Esophagus (tissue), 2 donors: ENCODE results near the gene SLC9A4. TPM values are rescaled to one million over a fixed set of nuclear protein-coding genes. Genes with fewer than 3 reads are reported as not detected.

Source experiments
- H3K27ac ChIP-seq, 2 donors: one replicate each; pipeline ENCODE4 v1.5.1; 2013; ENCODE audit warnings: low read depth in 2 of 2, mild to moderate bottlenecking in 2 of 2, inconsistent platforms in 1 of 2, low read length in 1 of 2, moderate library complexity in 1 of 2
- H3K27me3 ChIP-seq, 2 donors: one replicate each; pipeline ENCODE4 v1.6.1; 2013; ENCODE audit warnings: low read length in 2 of 2, control low read depth in 1 of 2, mild to moderate bottlenecking in 1 of 2; ENCODE audit not compliant: insufficient read depth in 2 of 2, control insufficient read depth in 1 of 2
- H3K36me3 ChIP-seq, 2 donors: one replicate each; pipeline ENCODE4 v1.6.1; 2013; ENCODE audit warnings: low read length in 1 of 2; ENCODE audit not compliant: control insufficient read depth in 2 of 2, insufficient read depth in 2 of 2
- H3K4me1 ChIP-seq, 2 donors: one replicate each; pipeline ENCODE4 v1.6.1; 2013; ENCODE audit warnings: low read length in 1 of 2; ENCODE audit not compliant: control insufficient read depth in 2 of 2, insufficient read depth in 2 of 2
- H3K4me3 ChIP-seq, 2 donors: one replicate each; pipeline ENCODE4 v1.5.1; 2013; ENCODE audit warnings: low read length in 2 of 2, mild to moderate bottlenecking in 2 of 2, low read depth in 1 of 2, moderate library complexity in 1 of 2
- H3K9me3 ChIP-seq, 2 donors: one replicate each; pipeline ENCODE4 v1.6.1; 2013; ENCODE audit warnings: mild to moderate bottlenecking in 2 of 2, low read depth in 1 of 2, low read length in 1 of 2, moderate library complexity in 1 of 2; ENCODE audit not compliant: control insufficient read depth in 2 of 2, insufficient read depth in 1 of 2
- WGBS, 2 donors: extraction: QIAGEN DNeasy Blood & Tissue Kit; methylation state at CpG; one replicate each; pipeline ENCODE4 v1.1.7; 2013; 5-methylcytosine and 5-hydroxymethylcytosine counted together
- polyA plus RNA-seq, 2 donors: library from polyadenylated mRNA; stranded (reverse); fragments of 200-250 nt; gene quantifications; one replicate each; pipeline ENCODE4 v1.2.3, GENCODE V29; 2013
- donor health status: healthy with polysubstance abuse.
- donor health status: Bipolar disorder and iron deficiency.

The SLC9A4 gene, protein sequence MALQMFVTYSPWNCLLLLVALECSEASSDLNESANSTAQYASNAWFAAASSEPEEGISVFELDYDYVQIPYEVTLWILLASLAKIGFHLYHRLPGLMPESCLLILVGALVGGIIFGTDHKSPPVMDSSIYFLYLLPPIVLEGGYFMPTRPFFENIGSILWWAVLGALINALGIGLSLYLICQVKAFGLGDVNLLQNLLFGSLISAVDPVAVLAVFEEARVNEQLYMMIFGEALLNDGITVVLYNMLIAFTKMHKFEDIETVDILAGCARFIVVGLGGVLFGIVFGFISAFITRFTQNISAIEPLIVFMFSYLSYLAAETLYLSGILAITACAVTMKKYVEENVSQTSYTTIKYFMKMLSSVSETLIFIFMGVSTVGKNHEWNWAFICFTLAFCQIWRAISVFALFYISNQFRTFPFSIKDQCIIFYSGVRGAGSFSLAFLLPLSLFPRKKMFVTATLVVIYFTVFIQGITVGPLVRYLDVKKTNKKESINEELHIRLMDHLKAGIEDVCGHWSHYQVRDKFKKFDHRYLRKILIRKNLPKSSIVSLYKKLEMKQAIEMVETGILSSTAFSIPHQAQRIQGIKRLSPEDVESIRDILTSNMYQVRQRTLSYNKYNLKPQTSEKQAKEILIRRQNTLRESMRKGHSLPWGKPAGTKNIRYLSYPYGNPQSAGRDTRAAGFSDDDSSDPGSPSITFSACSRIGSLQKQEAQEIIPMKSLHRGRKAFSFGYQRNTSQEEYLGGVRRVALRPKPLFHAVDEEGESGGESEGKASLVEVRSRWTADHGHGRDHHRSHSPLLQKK
- polyA plus RNA-seq: 1 to 10 TPM; 1.8 to 2.0 TPM

DNA sequence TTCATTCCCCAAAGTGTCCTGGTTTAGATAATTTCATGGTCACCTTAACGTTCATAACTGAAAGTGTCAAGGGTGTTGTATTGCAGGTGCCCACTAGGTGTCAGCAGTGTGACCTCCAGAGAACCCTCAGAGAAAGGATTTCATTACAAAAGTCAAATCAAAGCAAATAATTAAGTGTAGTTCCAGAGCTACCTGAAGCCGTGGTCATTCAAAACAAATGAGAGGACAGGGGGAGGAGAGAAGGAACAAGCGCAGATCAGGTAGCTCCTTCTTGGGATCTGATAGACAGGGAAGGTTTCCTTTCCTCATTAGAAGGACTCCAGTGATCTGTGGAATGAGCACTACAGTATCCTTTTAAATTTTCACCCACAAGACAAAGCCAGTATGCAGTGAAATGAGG lies at the start of gene SLC9A4:
TSS of gene SLC9A4 (plus strand) at position 207 of the 400 bp plus-strand sequence. CDS start 534 bp downstream, outside the sequence.
- WGBS, 2 donors: 4 to 11% methylated on average over 3 of the region's 3 CpGs
- no peaks in the 10 kb centered on the region for H3K9me3 ChIP-seq
- H3K4me1 ChIP-seq: no peaks in the 10 kb centered on the region
- H3K4me3 ChIP-seq: no peak within 1 kb of the TSS
- no peaks in the 10 kb centered on the region for H3K27me3 ChIP-seq
- H3K36me3 ChIP-seq: no peaks in the 10 kb centered on the region
- H3K27ac ChIP-seq: no peak within 1 kb of the TSS

DNA sequence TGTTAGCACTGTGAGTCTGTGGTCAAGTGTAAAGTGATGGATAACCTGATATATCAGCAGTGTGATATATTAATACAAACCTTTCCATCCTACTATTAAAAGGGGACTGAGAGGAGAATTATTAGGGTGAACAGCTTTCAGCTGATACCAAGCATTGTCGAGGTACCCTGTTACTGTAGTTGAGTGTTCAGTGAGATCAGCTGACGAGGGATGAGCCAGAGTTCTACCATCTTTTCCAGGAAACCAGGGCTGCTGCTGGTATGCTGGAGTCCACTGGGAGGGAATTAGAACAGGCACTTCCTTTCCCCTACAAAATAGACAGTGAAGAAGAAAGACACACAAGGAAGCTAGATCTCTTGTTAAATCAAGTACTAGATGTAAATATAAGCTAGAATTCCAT lies 49.7 kb upstream of the SLC9A4 start:
- Histone ChIP-seq H3K9me3 (no peaks in the 10 kb centered on the region), H3K4me3 (no peak overlapping the region), H3K36me3 (no peaks in the 10 kb centered on the region), H3K27me3 (no peaks in the 10 kb centered on the region), H3K27ac (no peak overlapping the region), H3K4me1 (no peaks in the 10 kb centered on the region)
- 52 to 78% methylated on average over 2 of the region's 2 CpGs for WGBS, 2 donors

DNA sequence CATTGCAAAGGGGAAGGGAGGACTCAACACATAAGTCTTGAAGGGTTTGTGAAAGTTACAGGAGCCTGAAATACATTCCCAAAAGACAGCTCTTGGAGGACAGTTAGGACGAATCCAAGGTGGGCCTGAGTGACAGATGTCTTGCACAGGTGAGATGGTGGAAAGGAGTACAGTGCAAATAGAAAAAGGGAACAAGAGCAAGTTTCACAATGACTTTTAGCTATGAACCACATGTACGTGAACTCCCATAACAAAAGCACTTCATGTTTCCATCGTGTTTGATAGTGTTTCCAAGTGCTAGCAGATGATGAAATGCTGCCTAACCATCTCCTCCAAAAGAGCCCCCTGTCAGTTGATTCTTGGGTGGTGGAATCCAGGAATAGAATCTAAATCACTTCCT lies 48.3 kb upstream of the SLC9A4 start:
- Histone ChIP-seq H3K4me1 (no peaks in the 10 kb centered on the region), H3K27ac (no peak overlapping the region), H3K4me3 (no peak overlapping the region), H3K9me3 (no peaks in the 10 kb centered on the region), H3K27me3 (no peaks in the 10 kb centered on the region), H3K36me3 (no peaks in the 10 kb centered on the region)
- 59 to 64% methylated on average over 3 of the region's 3 CpGs for WGBS, 2 donors

DNA sequence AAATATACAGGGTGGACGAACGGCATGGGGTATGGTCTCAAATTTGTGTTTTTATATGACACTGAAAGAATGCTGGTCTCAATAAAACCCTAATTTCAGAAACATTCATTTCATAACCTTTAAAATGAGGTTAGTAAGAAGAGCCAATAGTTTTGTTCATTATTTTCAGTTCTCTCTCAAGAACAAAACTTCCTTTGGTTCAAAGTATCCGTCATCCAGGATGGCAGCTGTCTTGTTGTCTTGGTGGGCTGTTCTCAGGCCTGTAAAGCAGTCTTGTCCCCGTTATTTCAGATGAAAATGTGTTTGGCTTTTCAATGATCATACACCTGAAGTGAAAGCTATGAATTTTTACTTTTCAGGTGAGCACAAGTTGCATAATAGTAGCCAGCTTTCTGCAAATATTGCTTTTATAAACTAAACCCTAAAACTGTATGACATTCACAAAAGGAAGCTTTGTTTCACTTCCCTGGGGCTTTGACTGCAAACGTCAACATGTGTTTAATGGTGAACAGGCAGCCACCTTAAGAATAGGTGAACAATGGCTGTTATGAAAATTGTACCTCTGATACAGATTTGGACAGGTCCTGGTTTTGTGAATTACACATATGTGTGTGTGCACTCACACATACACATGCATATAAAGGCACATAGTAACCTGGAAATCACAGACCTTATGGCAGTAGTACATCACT lies 47.4 kb upstream of the SLC9A4 start:
- 46 to 47% methylated on average over 5 of the region's 5 CpGs for WGBS, 2 donors
- Histone ChIP-seq H3K9me3 (no peaks in the 10 kb centered on the region), H3K27ac (no peak overlapping the region), H3K27me3 (no peaks in the 10 kb centered on the region), H3K4me1 (no peaks in the 10 kb centered on the region), H3K4me3 (no peak overlapping the region), H3K36me3 (no peaks in the 10 kb centered on the region)

DNA sequence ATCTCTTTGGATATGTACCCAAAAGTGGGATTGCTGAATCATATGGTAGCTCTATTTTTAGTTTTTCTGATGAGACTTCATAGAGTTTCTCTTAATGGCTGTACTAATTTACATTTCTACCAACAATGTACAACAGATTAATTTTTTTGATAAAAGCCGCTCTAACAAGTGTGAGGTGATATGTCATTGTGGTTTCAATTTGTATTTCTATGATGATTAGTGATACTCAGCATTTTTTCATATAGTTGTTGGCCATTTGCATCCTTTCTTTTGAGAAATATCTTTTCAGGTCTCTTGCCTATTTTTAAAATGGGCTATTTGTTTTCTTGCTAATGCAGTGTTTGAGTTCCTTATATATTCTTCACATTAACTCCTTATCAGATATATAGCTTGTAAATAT lies 45.8 kb upstream of the SLC9A4 start:
- Histone ChIP-seq H3K36me3 (no peaks in the 10 kb centered on the region), H3K4me1 (no peaks in the 10 kb centered on the region), H3K9me3 (no peaks in the 10 kb centered on the region), H3K4me3 (no peak overlapping the region), H3K27ac (no peak overlapping the region), H3K27me3 (no peaks in the 10 kb centered on the region)
- 40 to 43% methylated on average over 1 of the region's 1 CpG for WGBS, 2 donors

DNA sequence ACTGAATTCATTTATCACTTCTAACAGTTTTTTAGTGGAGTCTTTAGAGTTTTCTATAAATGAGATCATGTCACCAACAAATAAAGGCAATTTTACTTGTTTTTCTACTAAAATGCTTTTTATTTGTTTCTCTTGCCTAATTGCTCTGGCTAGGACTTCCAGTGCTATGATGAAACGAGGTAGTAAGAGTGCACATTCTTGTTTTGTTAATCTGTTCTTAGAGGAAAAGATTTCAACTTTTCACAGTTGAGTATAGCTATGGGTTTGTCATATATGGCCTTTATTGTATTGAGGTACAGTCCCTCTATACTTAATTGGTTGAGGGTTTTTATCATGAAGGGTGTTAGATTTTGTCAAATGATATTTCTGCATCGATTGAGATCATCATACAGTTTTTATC lies 44.5 kb upstream of the SLC9A4 start:
- WGBS, 2 donors: 61 to 76% methylated on average over 2 of the region's 2 CpGs
- no peaks in the 10 kb centered on the region for H3K4me1 ChIP-seq
- H3K4me3 ChIP-seq: no peak overlapping the region
- H3K9me3 ChIP-seq: no peaks in the 10 kb centered on the region
- H3K36me3 ChIP-seq: no peaks in the 10 kb centered on the region
- H3K27ac ChIP-seq: no peak overlapping the region
- no peaks in the 10 kb centered on the region for H3K27me3 ChIP-seq

DNA sequence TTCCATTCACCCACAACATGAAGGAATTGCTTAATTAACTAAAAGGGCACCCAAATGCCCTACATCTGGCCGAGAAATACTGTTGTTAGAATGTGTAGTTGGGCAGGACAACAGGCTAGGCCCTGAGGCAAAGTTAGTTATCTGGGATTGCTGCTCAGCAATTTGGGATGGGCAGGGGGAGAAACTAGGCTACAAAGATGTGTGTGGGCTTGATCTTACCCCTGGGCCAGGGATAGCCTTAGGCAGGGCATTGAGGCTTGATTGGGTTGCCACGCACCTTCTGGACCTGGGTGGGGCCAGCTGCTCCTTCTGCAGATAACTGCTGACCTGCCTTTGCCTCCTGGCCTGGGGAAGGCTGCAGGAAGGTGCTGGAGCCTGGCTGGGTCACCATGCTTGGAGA lies 40.6 kb upstream of the SLC9A4 start:
- no peaks in the 10 kb centered on the region for H3K9me3 ChIP-seq
- 78 to 79% methylated on average over 2 of the region's 2 CpGs for WGBS, 2 donors
- no peaks in the 10 kb centered on the region for H3K36me3 ChIP-seq
- H3K4me1 ChIP-seq: no peaks in the 10 kb centered on the region
- H3K27ac ChIP-seq: no peak overlapping the region
- no peaks in the 10 kb centered on the region for H3K27me3 ChIP-seq
- no peak overlapping the region for H3K4me3 ChIP-seq

DNA sequence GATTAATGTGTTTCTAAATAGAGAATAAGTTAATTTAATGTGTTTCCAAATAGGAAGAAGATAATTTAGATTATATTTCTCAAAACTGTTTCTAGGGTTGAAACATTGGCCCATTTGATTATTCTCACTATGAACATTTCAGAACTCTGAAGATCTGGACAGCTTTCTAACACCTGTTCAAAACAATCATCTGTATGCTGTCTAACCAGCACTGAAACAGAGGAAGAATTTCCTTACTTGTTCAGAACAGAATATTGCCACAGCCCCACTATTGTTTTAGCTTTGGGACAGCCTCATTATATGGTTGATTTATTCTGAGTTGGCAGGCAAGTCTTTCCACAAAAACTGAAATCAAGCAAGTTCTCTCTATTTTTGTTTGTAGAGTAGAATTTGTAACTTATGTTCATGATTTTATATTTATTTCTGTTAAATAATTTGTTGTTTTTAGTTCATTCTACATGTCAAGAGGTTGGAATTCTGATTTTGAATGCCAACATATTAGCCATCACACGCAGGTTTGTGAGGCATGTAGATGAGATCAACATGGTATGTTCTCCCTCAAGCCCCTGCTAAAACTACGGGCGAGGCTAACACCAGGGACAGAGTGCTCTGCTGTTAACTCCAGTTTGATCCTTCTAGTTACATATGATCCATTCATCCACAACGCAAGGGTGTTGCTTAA lies 38.9 kb upstream of the SLC9A4 start:
- H3K36me3 ChIP-seq: no peaks in the 10 kb centered on the region
- no peak overlapping the region for H3K27ac ChIP-seq
- no peaks in the 10 kb centered on the region for H3K27me3 ChIP-seq
- H3K9me3 ChIP-seq: no peaks in the 10 kb centered on the region
- 91 to 92% methylated on average over 4 of the region's 4 CpGs for WGBS, 2 donors
- H3K4me3 ChIP-seq: no peak overlapping the region
- H3K4me1 ChIP-seq: no peaks in the 10 kb centered on the region

DNA sequence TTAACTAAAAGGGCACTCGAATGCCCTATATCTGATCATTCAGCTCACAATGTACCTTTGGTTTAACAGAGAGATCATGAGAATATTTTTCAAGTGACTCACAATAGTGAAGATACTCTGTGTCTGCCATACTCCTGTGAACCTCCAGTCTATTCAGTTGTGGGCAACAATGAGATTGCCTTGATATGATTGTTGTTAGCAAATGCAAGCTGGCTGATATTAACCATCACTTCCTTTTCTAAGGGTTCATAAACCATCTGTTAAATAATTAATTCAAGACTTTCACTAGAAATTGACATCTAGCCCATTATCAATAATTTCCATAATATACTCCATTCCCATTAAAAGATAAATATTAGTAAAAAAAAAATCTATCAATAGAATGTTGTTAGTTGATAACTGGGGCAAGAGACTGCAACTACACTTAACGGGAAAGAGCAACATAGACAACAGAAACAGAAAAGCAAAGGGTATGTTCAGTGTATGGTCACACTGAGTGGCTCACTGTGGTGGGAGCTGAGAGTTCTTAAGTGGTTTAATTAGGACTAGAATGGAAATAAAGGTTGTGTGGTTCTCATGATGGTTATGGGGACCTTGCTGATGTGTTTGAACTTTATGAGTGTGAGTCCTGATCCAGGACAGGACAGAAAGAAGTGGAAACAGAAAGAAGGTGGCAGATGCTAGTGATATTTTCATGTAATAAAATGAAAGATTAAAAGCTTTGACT lies 38.2 kb upstream of the SLC9A4 start:
- H3K27ac ChIP-seq: no peak overlapping the region
- no peaks in the 10 kb centered on the region for H3K27me3 ChIP-seq
- H3K36me3 ChIP-seq: no peaks in the 10 kb centered on the region
- WGBS, 2 donors: 82 to 90% methylated on average over 2 of the region's 2 CpGs
- H3K9me3 ChIP-seq: no peaks in the 10 kb centered on the region
- H3K4me1 ChIP-seq: no peaks in the 10 kb centered on the region
- H3K4me3 ChIP-seq: no peak overlapping the region
